H1 (cell line): ENCODE data around the gene RAD51B. TPM values are rescaled to one million over a fixed set of nuclear protein-coding genes. Genes with fewer than 3 reads are reported as not detected.

Experiments used
- CTCF ChIA-PET: fragments of 300-600 bp; sonication (Branson Sonifier 250); formaldehyde crosslinking; loops from one replicate; lab custom pipeline; 2021; ENCODE audit not compliant: partially characterized antibody; lab: Charles Lee
- POLR2A ChIA-PET: fragments of 300-600 bp; sonication (Branson Sonifier 250); formaldehyde crosslinking; loops from one replicate; lab custom pipeline; 2021; ENCODE audit warnings: inconsistent platforms; ENCODE audit not compliant: partially characterized antibody; lab: Charles Lee
- DNase-seq, 2 experiments: peaks; one replicate each; pipeline versions ENCODE4 v3.0.0 to v3.0.0-alpha.2; 2010 to 2022; ENCODE audit warnings: low spot score in 2 of 2, low read depth in 1 of 2, mixed read lengths in 1 of 2
- FAIRE-seq: peaks from 2 replicates; lab custom pipeline; 2011; peaks lifted over from hg19 to GRCh38; lab: Jason Lieb, UNC
- H2AFZ ChIP-seq: 2 replicates; pipeline ENCODE4 v1.8.1; 2012; ENCODE audit warnings: low read length, inconsistent platforms
- H2AK5ac ChIP-seq: 2 replicates; pipeline ENCODE4 v1.6.1; 2013; ENCODE audit warnings: low read depth, low read length
- H2BK120ac ChIP-seq: replicated peaks from 2 replicates; pipeline ENCODE3; 2013; ENCODE audit warnings: low read depth, low read length, inconsistent platforms
- H2BK12ac ChIP-seq: 2 replicates; pipeline ENCODE4 v1.6.1; 2013; ENCODE audit warnings: low read depth, low read length
- H2BK15ac ChIP-seq: 2 replicates; pipeline ENCODE4 v1.6.1; 2013; ENCODE audit warnings: low read length
- H2BK20ac ChIP-seq: 2 replicates; pipeline ENCODE4 v1.6.1; 2013; ENCODE audit warnings: low read length
- H2BK5ac ChIP-seq: 2 replicates; pipeline ENCODE4 v1.6.1; 2013; ENCODE audit warnings: low read depth, low read length
- H3K14ac ChIP-seq: 2 replicates; pipeline ENCODE4 v1.6.1; 2013; ENCODE audit warnings: inconsistent platforms; ENCODE audit not compliant: insufficient read length
- H3K18ac ChIP-seq: 2 replicates; pipeline ENCODE4 v1.6.1; 2013; ENCODE audit warnings: low read length; ENCODE audit errors: extremely low read depth
- H3K23ac ChIP-seq: 2 replicates; pipeline ENCODE4 v1.6.1; 2013; ENCODE audit warnings: inconsistent platforms; ENCODE audit not compliant: insufficient read length
- H3K23me2 ChIP-seq: 2 replicates; pipeline ENCODE4 v1.6.1; 2013; ENCODE audit warnings: low read depth, low read length
- H3K27ac ChIP-seq: 2 replicates; pipeline ENCODE4 v1.6.1; 2011; ENCODE audit warnings: low read depth, low read length, inconsistent platforms
- H3K27me3 ChIP-seq, 4 experiments: replicated peaks in 1 of 4; 1 replicate in 1 of 4; 2 replicates in 3 of 4; pipeline versions ENCODE4 v1.6.1 to v1.8.1; 2011 to 2013; ENCODE audit warnings: low read length in 3 of 4, mild to moderate bottlenecking in 3 of 4, inconsistent platforms in 2 of 4, mixed read lengths in 2 of 4, moderate library complexity in 1 of 4; ENCODE audit not compliant: control insufficient read depth in 3 of 4, insufficient read depth in 3 of 4; ENCODE audit errors: extremely low read depth in 1 of 4
- H3K36me3 ChIP-seq, 4 experiments: 2 replicates each; pipeline versions ENCODE4 v1.6.1 to v1.8.1; 2011 to 2013; ENCODE audit warnings: mild to moderate bottlenecking in 4 of 4, low read length in 3 of 4, moderate library complexity in 2 of 4, control low read depth in 1 of 4, inconsistent platforms in 1 of 4; ENCODE audit not compliant: insufficient read depth in 4 of 4, control insufficient read depth in 2 of 4
- H3K4ac ChIP-seq: replicated peaks from 2 replicates; pipeline ENCODE3; 2013; ENCODE audit warnings: low read length, low read depth, mixed read lengths, inconsistent platforms; ENCODE audit not compliant: insufficient read length
- H3K4me1 ChIP-seq, 4 experiments: replicated peaks in 1 of 4; 1 replicate in 1 of 4; 2 replicates in 3 of 4; pipeline versions ENCODE4 v1.6.1 to v1.8.1; 2011 to 2013; ENCODE audit warnings: low read length in 3 of 4, inconsistent platforms in 2 of 4, mixed read lengths in 1 of 4; ENCODE audit not compliant: insufficient read depth in 4 of 4, control insufficient read depth in 3 of 4
- H3K4me2 ChIP-seq, 2 experiments: 2 replicates each; pipeline versions ENCODE4 v1.6.1 to v1.8.1; 2011 to 2013; ENCODE audit warnings: low read depth in 2 of 2, low read length in 2 of 2, control low read depth in 1 of 2, inconsistent platforms in 1 of 2, mild to moderate bottlenecking in 1 of 2; ENCODE audit not compliant: insufficient read depth in 1 of 2
- H3K4me3 ChIP-seq, 4 experiments: fragments of 200-600, 300-600 bp in 1 of 4; sonication (generic), shearing (Covaris generic), sonication (Bioruptor Twin) in 1 of 4; 2 replicates each; pipeline versions ENCODE4 v1.5.1 to v1.8.1; 2011 to 2016; ENCODE audit warnings: low read length in 4 of 4, low read depth in 3 of 4, control low read depth in 2 of 4, inconsistent platforms in 2 of 4, mild to moderate bottlenecking in 2 of 4, mixed read lengths in 1 of 4, moderate library complexity in 1 of 4; ENCODE audit not compliant: insufficient read depth in 2 of 4; ENCODE audit errors: extremely low read depth in 1 of 4
- H3K56ac ChIP-seq: replicated peaks from 2 replicates; pipeline ENCODE3; 2013; ENCODE audit warnings: low read depth, mild to moderate bottlenecking, mixed read lengths, low read length, inconsistent platforms; ENCODE audit not compliant: insufficient read length
- H3K79me1 ChIP-seq: 2 replicates; pipeline ENCODE4 v1.6.1; 2013; ENCODE audit warnings: low read depth, low read length, control low read depth
- H3K79me2 ChIP-seq, 2 experiments: 2 replicates each; pipeline versions ENCODE4 v1.6.1 to v1.8.1; 2012 to 2013; ENCODE audit warnings: low read length in 2 of 2, mild to moderate bottlenecking in 2 of 2, inconsistent platforms in 1 of 2; ENCODE audit not compliant: insufficient read depth in 2 of 2, control insufficient read depth in 1 of 2
- H3K9ac ChIP-seq, 4 experiments: replicated peaks in 1 of 4; 1 replicate in 1 of 4; 2 replicates in 3 of 4; pipeline versions ENCODE4 v1.6.1 to v1.8.1; 2011 to 2013; ENCODE audit warnings: low read depth in 3 of 4, low read length in 3 of 4, control low read depth in 2 of 4, mild to moderate bottlenecking in 2 of 4, moderate library complexity in 2 of 4, inconsistent platforms in 1 of 4; ENCODE audit errors: extremely low read depth in 1 of 4
- H3K9me3 ChIP-seq, 2 experiments: 2 replicates each; pipeline versions ENCODE4 v1.6.1 to v1.8.1; 2012 to 2013; ENCODE audit warnings: mild to moderate bottlenecking in 2 of 2, moderate library complexity in 2 of 2, control low read depth in 1 of 2, inconsistent platforms in 1 of 2, low read depth in 1 of 2, low read length in 1 of 2, mixed read lengths in 1 of 2; ENCODE audit not compliant: insufficient read depth in 2 of 2
- H4K20me1 ChIP-seq, 2 experiments: replicated peaks in 1 of 2; 2 replicates each; pipeline versions ENCODE3 to v1.8.1; 2011 to 2013; ENCODE audit warnings: inconsistent platforms in 2 of 2, low read length in 2 of 2, mild to moderate bottlenecking in 1 of 2; ENCODE audit not compliant: insufficient read depth in 2 of 2, control insufficient read depth in 1 of 2
- H4K5ac ChIP-seq: 2 replicates; pipeline ENCODE4 v1.6.1; 2013; ENCODE audit warnings: low read length, low read depth, mixed read lengths, inconsistent platforms; ENCODE audit not compliant: insufficient read length
- H4K8ac ChIP-seq: 2 replicates; pipeline ENCODE4 v1.8.0; 2013; ENCODE audit warnings: mild to moderate bottlenecking, moderate library complexity, low read length, inconsistent platforms; ENCODE audit not compliant: insufficient read depth; ENCODE audit errors: extremely low read depth
- H4K91ac ChIP-seq: replicated peaks from 2 replicates; pipeline ENCODE3; 2013; ENCODE audit warnings: low read length, mixed read lengths, inconsistent platforms; ENCODE audit not compliant: insufficient read length
- CTBP2 ChIP-seq: IDR thresholded peaks from 2 replicates; pipeline ENCODE4 v1.7.0; 2011; ENCODE audit warnings: borderline replicate concordance, mild to moderate bottlenecking, moderate library complexity, mixed read lengths, low read length; ENCODE audit not compliant: insufficient read depth, insufficient read length
- E2F6 ChIP-seq: IDR thresholded peaks from 2 replicates; pipeline ENCODE4 v1.6.1; 2012; ENCODE audit warnings: inconsistent platforms
- YY1 ChIP-seq: IDR thresholded peaks from 2 replicates; pipeline ENCODE4 v1.6.1; 2011; ENCODE audit warnings: low read depth, mild to moderate bottlenecking, low read length
- ZNF274 ChIP-seq: IDR thresholded peaks from 2 replicates; pipeline ENCODE4 v1.7.0; 2012; ENCODE audit warnings: low read length, borderline replicate concordance; ENCODE audit errors: extremely low read depth
- whole genome bisulfite sequencing, 2 experiments: shearing (Covaris generic) in 1 of 2; methylation state at CpG; one replicate each; pipeline versions ENCODE4 v1.1.6 to v1.1.7; 2013 to 2015; ENCODE audit warnings: low lambda C conversion rate in 2 of 2, mixed read lengths in 2 of 2, inconsistent platforms in 1 of 2, low coverage in 1 of 2, missing lambda C conversion rate in 1 of 2; ENCODE audit not compliant: insufficient replicate concordance in 2 of 2, insufficient coverage in 1 of 2, insufficient read length in 1 of 2; ENCODE audit errors: extremely low coverage in 1 of 2, missing lambda C conversion rate in 1 of 2; 5-methylcytosine and 5-hydroxymethylcytosine counted together
- polyA plus RNA-seq, 7 experiments: library from polyadenylated mRNA; depleted of rRNA in 3 of 7; stranded (reverse) in 5 of 7; unstranded in 2 of 7; fragments of >200 nt in 5 of 7; fragments of 200-250 nt in 2 of 7; gene quantifications; 1 replicate in 5 of 7; 2 replicates in 1 of 7; 4 replicates in 1 of 7; pipeline versions ENCODE4 v1.2.1 to v1.2.3, GENCODE V29; 2011 to 2013; ENCODE audit warnings: missing spikeins in 2 of 7, mixed read lengths in 2 of 7
- total RNA-seq: library from RNA; stranded (reverse); fragmentation: NEBNext Ultra II Directional; extraction: Animal tissue kit (Norgen Biotek cat#: 25700); gene quantifications from 2 replicates; pipeline ENCODE4 v1.2.1, GENCODE V29; 2021

RAD51B gene
- total and polyA plus RNA-seq, 2 of the 8 experiments (the other 6 are each of a cell fraction or from before 2014, with no cell fraction given) = 3.9 to 14.9 TPM

GRCh38 chr14:68391311-68392014 is 571.9 kb downstream of the RAD51B start:
- CTCF ChIA-PET = interaction anchor here (0.6 to 1.2 kb wide), 5 partner anchors 13 to 956 kb away, joined by 3 to 5 read pairs (median 3); no protein-coding TSS in a partner anchor
- Histone ChIP-seq H3K56ac (no peak overlapping the region), H3K4me2 (no peak overlapping the region), H3K4me3 (no peak overlapping the region), H3K36me3 (no peaks in the 10 kb centered on the region), H4K8ac (no peak overlapping the region), H2BK20ac (no peak overlapping the region), H3K14ac (no peak overlapping the region), H4K5ac (no peak overlapping the region), H3K9ac (no peak overlapping the region), H2BK12ac (no peak overlapping the region), H3K9me3 (no peaks in the 10 kb centered on the region), H3K4ac (no peak overlapping the region), H3K27me3 (no peaks in the 10 kb centered on the region), H3K23me2 (no peaks in the 10 kb centered on the region), H3K79me2 (no peaks in the 10 kb centered on the region), H2BK5ac (no peak overlapping the region), H3K18ac (no peak overlapping the region), H2AFZ (no peak overlapping the region), H2BK15ac (no peak overlapping the region), H3K27ac (no peak overlapping the region), H3K23ac (no peak overlapping the region), H3K4me1 (peaks cover 4 to 13% (median 6%) of the 10 kb centered on the region in 4 experiments), H4K91ac (no peak overlapping the region), H3K79me1 (no peaks in the 10 kb centered on the region), H2AK5ac (no peak overlapping the region), H2BK120ac (no peak overlapping the region), H4K20me1 (no peaks in the 10 kb centered on the region)
- POLR2A ChIA-PET = no interaction called here
- no peak for FAIRE-seq
- DNase-seq = no peak
- TF ChIP-seq E2F6 (no peak), CTBP2 (no peak), YY1 (no peak), ZNF274 (no peak)
- 92% methylated on average over 4 of the region's 4 CpGs; no CpG with 5 or more reads in 1 of the 2 experiments for WGBS, 2 experiments
